ENCODE measurements around the gene HMOX1.

GRCh38 chr22:35398591-35398973, 17.7 kb downstream of the HMOX1 start:
- no peak for TF ChIP-seq CTCF (IDR thresholded peaks at IDR 0.05)
- no peak for TF ChIP-seq POLR2A (IDR thresholded peaks at IDR 0.05)

Measured in heart left ventricle (tissue), 13 donors.